MCF 10A (cell line): ENCODE measurements around the gene NCKAP1. TPM values are rescaled to one million over a fixed set of nuclear protein-coding genes. Genes with fewer than 3 reads are reported as not detected.
"Not testable (repeated sequence)": the region's sequence is repeated elsewhere in the genome, so short reads cannot be mapped to it uniquely, and the experiment has no call there.

Source experiments
- BruUV-seq: library from RNA; stranded (reverse); fragments of 400-500 nt; replicated peaks from 2 replicates; lab custom pipeline; 2021; lab: Mats Ljungman, UMichigan
- CTCF ChIA-PET: fragments of 300-600 bp; sonication (Branson Sonifier 250); formaldehyde crosslinking; extraction: SDS; loops from one replicate; lab custom pipeline; 2021; ENCODE audit warnings: antibody characterized with exemption, inconsistent platforms; lab: Yijun Ruan, JAX
- POLR2A ChIA-PET: fragments of 300-600, 350-650 bp; sonication (Branson Sonifier 250); formaldehyde crosslinking; extraction: SDS; loops from one replicate; lab custom pipeline; 2020; ENCODE audit warnings: antibody characterized with exemption, inconsistent platforms; lab: Yijun Ruan, JAX
- DNase-seq: peaks from one replicate; pipeline ENCODE4 v3.0.0-alpha.2; 2018; ENCODE audit not compliant: unreplicated experiment
- H3K27ac Mint-ChIP-seq: one replicate; pipeline ENCODE4 v1.8.0; 2022; ENCODE audit warnings: mild to moderate bottlenecking, low read depth, mixed read lengths; ENCODE audit not compliant: unreplicated experiment
- H3K27me3 Mint-ChIP-seq: one replicate; pipeline ENCODE4 v1.8.0; 2022; ENCODE audit warnings: mixed read lengths; ENCODE audit not compliant: insufficient read depth, unreplicated experiment
- H3K36me3 Mint-ChIP-seq: one replicate; pipeline ENCODE4 v1.8.0; 2022; ENCODE audit warnings: mild to moderate bottlenecking, moderate library complexity, mixed read lengths; ENCODE audit not compliant: insufficient read depth, unreplicated experiment
- H3K4me1 Mint-ChIP-seq: one replicate; pipeline ENCODE4 v1.8.0; 2022; ENCODE audit warnings: mixed read lengths; ENCODE audit not compliant: insufficient read depth, unreplicated experiment
- H3K4me3 Mint-ChIP-seq: one replicate; pipeline ENCODE4 v1.8.0; 2022; ENCODE audit warnings: mild to moderate bottlenecking, moderate library complexity, mixed read lengths; ENCODE audit not compliant: unreplicated experiment
- H3K9me3 Mint-ChIP-seq: one replicate; pipeline ENCODE4 v1.8.0; 2022; ENCODE audit warnings: mixed read lengths; ENCODE audit not compliant: unreplicated experiment
- CTCF ChIP-seq: fragments of 200-600 bp; IDR thresholded peaks from one replicate; pipeline ENCODE4 v1.8.0; 2022; ENCODE audit warnings: antibody characterized with exemption, mild to moderate bottlenecking; ENCODE audit not compliant: unreplicated experiment
- intact Hi-C: fragments of 100-400 bp; cut with micrococcal nuclease; formaldehyde crosslinking; loops from 2 replicates; pipeline ENCODE4 v1.14.1; 2022
- total RNA-seq: library from RNA; stranded (reverse); gene quantifications from 2 replicates; pipeline ENCODE4 v1.2.3, GENCODE V29; 2022

The NCKAP1 gene
- total RNA-seq, 1 experiment from 2014 or later, result 160 TPM

DNA sequence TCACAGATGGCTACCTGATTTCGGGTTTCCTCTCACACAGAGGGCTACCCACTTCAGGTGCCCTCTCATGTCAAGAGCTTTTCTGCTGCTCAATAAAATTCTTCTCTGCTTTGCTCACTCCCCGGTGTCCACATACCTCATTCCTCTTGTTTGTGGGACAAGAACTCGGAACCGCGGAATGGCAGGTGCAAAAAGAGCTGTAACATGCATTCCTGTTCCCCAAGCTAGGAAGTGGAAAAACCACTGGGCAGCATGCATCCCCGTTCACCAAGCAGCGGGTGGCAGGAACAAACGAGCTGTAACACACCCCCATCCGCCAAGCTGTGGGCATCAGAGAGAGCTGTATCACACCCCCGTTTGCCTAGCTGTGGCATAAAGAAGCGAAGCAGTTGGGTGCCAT, 144.6 kb downstream of the NCKAP1 start:
- no peak for TF ChIP-seq CTCF
- CTCF ChIA-PET, result interaction anchor here (0.7 to 1.0 kb wide), 2 partner anchors 19 to 22 kb away, joined by 3 read pairs; no protein-coding TSS in a partner anchor
- intact Hi-C loops, result no loop called here

DNA sequence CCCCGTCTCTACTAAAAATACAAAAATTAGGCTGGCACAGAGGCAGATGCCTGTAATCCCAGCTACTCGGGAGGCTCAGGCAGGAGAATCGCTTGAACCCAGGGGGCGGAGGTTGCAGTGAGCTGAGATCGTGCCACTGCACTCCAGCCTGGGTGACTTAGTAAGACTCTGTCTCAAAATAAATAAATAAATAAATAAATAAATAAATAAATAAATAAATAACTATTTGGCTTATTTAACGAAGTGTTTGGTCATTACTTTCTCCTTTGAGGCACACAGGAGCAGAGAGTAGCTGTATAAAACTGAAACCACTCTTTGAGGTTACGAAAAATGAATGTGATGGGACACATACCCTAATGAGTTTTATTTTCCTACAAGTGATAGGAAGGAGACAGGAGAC, 145.2 kb downstream of the NCKAP1 start:
- H3K9me3 Mint-ChIP-seq, H3K27ac Mint-ChIP-seq, CTCF ChIA-PET, intact Hi-C loops, H3K27me3 Mint-ChIP-seq, H3K36me3 Mint-ChIP-seq, BruUV-seq, H3K4me3 Mint-ChIP-seq, DNase-seq, POLR2A ChIA-PET, H3K4me1 Mint-ChIP-seq: not testable (repeated sequence)

More for the DNA sequence above, 144.6 kb downstream of the NCKAP1 start:
- H3K9me3 Mint-ChIP-seq, result peaks cover 8% of the 10 kb centered on the region
- no TSS peak for BruUV-seq
- no peak for DNase-seq
- no peak overlapping the region for H3K4me3 Mint-ChIP-seq
- no peaks in the 10 kb centered on the region for H3K4me1 Mint-ChIP-seq
- H3K27me3 Mint-ChIP-seq, result no peaks in the 10 kb centered on the region
- H3K27ac Mint-ChIP-seq, result no peak overlapping the region
- POLR2A ChIA-PET, result no interaction called here
- no peaks in the 10 kb centered on the region for H3K36me3 Mint-ChIP-seq

GRCh38 chr2:182891611-182892010, 146.6 kb downstream of the NCKAP1 start:
- intact Hi-C loops, result no loop called here
- no peak overlapping the region for H3K4me3 Mint-ChIP-seq
- DNase-seq, result no peak
- no peak overlapping the region for H3K27ac Mint-ChIP-seq
- H3K9me3 Mint-ChIP-seq, result peaks cover 2% of the 10 kb centered on the region
- no peaks in the 10 kb centered on the region for H3K4me1 Mint-ChIP-seq
- H3K27me3 Mint-ChIP-seq, result no peaks in the 10 kb centered on the region
- no peak for TF ChIP-seq CTCF
- no peaks in the 10 kb centered on the region for H3K36me3 Mint-ChIP-seq
- ChIA-PET CTCF (interaction anchor here (0.6 to 0.8 kb wide), 2 partner anchors 110 to 1386 kb away, joined by 3 read pairs; no protein-coding TSS in a partner anchor), POLR2A (interaction anchor here (1.3 kb wide), 1 partner anchor 8 kb away, joined by 3 read pairs; no protein-coding TSS in a partner anchor)
- no TSS peak for BruUV-seq

- CTCF ChIA-PET, result no interaction called here
Observed at GRCh38 chr2:182890773-182891378, 147.4 kb downstream of the NCKAP1 start.

More at GRCh38 chr2:182890773-182891378, 147.4 kb downstream of the NCKAP1 start:
- Mint-ChIP-seq H3K4me3 (no peak overlapping the region), H3K4me1 (no peaks in the 10 kb centered on the region), H3K27me3 (no peaks in the 10 kb centered on the region), H3K36me3 (no peaks in the 10 kb centered on the region), H3K9me3 (no peaks in the 10 kb centered on the region), H3K27ac (no peak overlapping the region)
- DNase-seq, result no peak
- intact Hi-C loops, result no loop called here
- POLR2A ChIA-PET, result interaction anchor here (1.3 kb wide), 1 partner anchor 9 kb away, joined by 3 read pairs; no protein-coding TSS in a partner anchor
- BruUV-seq, result no TSS peak
- TF ChIP-seq CTCF, result no peak
